D341Med (cell line): ENCODE measurements around the gene PLA1A.
"Not testable (repeated sequence)": the region's sequence is repeated elsewhere in the genome, so short reads cannot be mapped to it uniquely, and the experiment has no call there.

Source experiments
- DNase-seq: peaks from one replicate; pipeline ENCODE4 v3.0.0; 2012; ENCODE audit warnings: low spot score

The PLA1A gene

DNA sequence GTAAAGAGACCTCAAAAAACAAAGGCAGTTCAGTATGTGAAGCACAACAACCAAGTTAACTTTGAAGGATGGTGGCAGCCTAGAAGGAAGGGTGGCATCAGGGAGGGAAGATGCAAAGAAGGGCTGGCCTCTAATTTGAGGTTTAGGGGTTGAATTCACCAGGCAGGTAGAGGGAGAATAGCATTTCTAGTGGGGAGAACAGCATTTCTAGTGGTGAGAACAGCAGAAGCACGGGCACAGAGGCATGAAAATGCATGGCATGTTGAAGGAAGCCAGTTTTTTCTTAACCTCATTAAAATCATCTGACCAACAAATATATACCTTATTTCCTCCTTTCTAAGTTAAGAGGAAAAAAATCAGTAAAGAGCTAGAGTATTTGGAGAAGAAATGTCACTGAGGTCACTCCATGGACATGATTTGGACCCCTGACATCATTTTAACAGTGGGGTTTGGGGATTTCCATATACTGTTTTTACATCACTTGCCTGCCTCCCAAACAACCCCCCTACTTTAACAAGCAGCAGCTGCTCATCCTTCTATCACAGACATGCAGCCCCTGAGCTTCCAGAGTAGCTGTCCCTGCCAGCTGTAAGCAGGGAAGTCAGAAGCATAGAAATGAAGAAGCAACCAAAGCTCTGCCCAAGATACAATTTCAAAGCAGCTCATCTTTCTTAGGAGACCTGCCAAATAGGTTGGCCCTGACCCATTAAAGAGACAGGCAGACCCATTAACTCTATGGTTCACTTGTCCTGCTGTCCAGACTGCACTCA, 65.1 kb downstream of the PLA1A start:
- no peak for DNase-seq

DNA sequence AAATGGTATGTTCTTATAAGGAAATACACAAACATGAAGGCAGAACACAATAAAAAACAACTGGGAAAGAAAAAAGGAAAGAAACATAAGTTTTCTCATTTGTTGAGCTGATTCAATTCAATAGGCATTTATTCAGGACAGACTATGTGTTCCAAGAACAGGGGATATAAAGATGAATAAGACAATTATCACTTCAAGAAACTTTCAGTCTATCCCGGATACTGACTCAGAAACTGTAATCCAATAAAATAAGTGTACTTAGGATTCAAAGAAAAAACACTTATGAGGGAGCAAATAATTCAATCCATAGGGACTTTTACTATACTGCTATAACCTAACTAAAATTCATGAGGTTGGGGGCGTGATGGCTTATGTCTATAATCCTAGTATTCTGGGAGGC, 66.2 kb downstream of the PLA1A start:
- no peak for DNase-seq

DNA sequence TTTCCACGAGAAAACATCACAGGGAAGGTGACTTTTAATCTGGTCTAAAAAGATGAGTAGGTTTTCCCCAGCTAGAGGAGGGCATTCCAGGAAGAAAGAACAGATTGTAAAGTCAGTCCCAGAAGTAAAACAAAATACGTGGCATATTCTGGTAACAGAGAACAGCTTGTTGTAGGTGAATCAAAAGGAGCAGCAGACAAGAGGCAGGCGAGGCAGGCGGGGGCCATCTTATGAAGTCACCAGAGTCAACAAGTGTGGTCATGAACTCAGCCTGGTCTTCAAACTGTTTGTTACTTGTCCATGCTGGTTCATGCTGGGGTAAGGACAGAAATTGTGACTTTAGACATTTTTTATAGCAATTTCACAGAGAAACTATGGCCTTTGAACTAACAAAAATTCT, 66.7 kb downstream of the PLA1A start:
- DNase-seq = no peak

DNA sequence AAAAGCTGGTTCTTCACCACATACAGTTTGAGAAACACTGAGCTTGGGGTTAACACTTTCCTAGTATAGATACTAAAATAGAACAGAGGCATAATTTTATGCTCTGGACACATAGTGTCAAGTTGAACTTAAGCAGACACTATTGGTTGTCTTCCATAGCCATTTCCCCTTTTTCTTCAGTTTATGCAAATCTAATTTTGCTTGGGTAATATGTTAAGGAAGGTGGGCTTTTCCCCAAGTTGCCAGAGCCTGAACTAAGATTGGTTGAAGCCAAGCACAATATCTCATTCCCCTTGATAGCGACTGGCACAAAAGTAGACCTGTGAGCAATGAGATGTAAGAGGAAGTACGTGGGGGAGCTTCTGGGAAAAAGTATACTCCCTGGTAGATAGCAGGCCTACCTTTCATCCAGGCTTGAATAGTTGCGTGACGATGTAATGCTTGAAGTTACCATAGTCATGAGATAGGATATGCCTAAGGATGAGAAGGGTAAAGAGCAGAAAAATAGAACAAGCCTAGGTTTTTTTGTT, 67.2 kb downstream of the PLA1A start:
- no peak for DNase-seq

DNA sequence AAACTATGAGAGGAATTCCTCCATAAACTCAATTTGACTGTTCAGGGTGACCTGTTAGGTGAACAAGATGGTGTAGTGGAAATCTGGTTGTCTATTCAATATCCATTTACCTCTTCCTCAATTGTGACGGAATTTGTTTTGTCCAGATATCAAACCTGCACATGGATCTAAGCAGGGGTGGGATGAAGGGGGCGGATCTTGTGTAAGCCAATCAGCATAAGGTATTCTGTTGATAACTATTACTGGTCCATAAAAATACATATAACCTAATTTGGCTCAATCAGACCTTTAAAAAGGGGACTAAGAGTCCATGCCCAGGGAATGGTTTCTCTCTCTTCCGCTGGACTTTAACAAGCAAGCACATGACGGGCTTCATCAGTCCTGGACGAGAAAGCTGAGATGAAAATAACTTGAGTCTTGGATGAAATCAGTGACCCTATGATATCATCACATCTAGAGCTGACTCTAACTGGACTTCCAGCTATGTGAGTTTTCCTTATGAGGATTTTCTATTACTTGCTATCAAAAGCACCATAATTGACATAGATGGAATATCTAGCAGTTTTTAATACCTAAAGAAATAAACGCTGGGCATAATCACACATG, 68.4 kb downstream of the PLA1A start:
- DNase-seq = no peak

DNA sequence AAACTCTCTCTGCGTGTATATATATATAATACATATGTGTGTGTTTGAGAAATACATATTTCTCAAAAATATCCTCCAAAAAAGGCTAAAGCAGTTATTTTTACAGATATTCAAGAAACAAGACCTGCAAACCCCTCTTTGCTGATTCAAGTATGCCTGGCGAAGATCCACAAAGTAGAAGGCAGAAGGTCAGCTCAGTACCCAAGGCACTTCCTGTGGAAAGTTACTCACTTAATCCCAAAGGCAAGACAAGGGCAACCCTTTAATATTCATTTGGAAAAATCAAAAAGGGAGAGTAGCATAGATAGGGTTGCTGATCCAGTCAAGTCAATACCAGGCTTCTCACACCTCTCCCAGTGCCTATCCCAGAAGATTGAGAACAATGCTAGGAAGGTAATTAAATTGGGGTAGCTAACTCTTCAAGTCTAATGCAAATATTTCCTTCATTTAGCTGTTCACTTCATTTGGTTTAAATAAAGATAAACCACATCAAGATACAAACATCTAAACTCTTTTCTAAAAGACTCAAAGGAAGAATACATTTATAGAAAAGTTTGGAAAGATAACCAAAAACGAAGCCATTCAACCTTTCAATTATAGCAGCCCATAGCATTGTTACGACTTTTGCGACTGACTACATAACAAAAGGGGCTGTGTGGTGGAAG, 72.4 kb downstream of the PLA1A start:
- no peak for DNase-seq

DNA sequence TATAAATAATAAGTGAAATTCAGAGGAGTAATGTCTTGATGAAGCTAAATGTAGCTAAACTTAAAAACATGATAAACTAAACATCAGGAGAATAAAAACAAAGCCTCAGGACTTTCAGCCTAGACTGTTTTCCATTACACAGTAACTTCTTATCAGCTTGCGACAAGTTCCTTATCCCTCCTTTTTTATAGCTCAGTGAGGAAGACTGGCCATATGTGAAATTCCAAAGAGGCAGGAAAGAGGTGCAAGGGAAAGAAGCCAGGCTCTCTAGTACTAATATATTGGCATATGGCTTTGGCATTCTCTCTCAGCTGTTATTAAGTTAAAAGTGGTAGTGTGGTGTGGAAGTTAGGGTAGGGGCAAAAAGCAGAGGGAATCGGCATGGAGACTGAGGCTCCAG, 75.1 kb downstream of the PLA1A start:
- no peak for DNase-seq

DNA sequence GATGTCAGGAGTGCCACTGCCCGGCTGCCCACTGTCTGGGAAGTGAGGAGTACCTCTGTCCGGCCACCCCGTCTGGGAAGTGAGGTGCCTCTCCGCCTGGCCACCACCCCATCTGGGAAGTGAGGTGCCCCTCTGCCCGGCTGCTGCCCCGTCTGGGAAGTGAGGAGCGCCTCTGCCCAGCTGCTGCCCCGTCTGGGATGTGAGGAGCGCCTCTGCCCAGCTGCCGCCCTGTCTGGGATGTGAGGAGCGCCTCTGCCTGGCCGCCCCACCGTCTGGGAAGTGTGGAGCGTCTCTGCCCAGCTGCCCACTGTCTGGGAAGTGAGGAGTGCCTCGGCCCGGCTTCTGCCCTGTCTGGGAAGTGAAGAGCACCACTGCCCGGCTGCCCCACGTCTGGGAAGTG, 76.2 kb downstream of the PLA1A start:
- DNase-seq = no peak

DNA sequence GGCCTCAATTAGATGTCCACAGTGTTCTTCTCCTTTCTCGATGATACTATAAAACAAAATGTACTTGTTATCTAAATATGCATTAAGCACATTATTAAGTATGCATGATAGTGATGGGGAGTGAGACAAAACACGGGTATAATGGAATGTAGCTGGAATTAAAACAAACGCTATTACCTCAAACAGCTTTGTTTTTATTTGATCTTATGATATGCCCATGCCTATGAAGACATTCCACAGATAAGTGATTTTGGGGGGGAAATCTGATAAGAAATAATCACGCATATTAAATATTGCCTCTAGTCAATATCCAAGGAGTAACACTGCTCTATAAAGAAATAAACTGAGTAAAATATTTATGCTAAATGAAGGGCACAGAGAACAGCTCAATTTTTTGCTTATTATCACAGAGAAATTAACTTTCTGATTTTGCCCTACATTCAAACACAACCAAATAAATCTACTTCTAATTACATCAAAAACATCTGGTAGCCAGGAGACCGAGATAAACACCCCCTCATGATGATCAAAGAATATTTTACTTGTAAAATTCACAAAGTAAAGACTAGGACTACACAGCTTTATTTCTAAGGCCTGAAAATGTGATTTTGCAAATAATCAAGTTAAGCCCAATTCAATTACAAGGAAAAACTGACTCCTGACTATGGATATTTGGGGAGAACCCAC, 77.6 kb downstream of the PLA1A start:
- DNase-seq = no peak

DNA sequence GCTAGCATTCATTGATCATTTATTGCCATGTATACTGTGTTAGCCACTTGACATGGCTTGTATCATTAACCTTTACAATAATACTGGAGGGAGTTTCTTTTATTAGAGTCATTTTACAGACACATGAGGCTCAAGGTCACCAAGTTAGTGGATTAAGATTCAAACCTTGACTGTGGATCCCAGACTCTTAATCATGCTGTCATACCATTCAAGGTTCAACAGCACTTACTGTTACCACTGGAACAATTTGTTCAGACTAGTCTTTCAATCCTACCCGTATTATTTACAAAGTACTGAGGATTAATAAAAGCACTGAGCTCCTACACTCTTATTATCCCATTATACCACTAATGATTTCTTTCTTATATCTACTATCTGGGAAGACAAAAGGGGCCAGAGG, 78.3 kb downstream of the PLA1A start:
- DNase-seq = no peak

DNA sequence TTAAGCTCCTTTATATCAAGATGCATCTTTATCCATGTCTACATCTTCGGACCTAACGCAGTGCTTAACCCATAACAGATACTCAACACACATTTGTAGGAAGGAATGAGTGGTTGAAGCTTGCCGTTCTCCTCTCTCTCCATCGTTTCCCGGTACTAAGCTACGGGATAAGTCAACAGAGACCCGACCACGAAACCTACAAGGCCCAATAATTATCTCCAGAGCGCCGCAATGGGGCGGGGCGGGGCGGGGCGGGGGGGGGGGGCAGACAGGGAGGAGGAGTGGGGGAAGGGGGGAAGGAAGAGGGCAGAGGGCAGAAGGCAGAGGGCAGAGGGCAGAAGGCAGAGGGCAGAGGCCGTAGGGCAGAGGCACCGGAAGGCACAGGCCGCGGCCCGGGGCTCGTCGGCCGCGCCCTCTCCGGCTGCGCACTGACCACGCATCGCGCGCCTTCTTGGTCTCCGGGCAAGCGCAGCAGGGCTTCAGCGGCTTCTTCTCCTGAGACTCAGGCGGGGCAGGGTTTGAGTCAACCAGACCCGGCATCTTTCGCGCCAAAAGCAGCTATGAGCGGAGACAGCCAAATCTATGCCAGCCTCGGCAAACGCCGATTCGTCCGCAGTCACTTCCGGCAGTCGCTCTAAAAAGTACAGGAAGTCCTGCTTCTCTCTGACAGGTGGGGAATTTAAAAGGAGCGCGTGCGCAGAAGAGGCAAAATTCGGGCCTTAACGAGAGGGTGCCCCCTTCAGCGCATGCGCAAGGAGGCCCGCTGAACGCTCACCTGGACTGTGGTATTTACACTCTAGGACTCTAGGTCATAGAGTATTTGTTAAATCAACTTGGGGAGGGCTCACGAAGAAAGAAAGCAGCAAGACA, 79.3 kb downstream of the PLA1A start, which contains the start of gene COX17:
Gene COX17, minus strand, starts transcription at position 636 of the 870 bp plus-strand sequence. Its CDS starts 96 bp downstream, at position 540.
- DNase-seq = peak; percentile 94

DNA sequence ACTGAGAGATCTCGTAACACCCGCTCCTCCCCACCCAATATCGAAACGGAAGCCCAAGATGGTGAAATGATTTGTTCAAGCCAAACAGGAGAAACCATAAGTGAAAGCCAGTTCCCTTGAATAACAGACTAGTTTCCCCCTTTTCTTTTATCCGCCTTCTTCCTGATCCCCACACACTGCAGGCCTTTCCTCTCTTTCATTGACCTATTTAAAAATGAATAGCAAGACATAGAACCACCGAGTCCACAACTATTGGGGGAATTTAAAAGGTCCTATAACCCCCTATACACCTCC, 79.9 kb downstream of the PLA1A start:
- no peak for DNase-seq

DNA sequence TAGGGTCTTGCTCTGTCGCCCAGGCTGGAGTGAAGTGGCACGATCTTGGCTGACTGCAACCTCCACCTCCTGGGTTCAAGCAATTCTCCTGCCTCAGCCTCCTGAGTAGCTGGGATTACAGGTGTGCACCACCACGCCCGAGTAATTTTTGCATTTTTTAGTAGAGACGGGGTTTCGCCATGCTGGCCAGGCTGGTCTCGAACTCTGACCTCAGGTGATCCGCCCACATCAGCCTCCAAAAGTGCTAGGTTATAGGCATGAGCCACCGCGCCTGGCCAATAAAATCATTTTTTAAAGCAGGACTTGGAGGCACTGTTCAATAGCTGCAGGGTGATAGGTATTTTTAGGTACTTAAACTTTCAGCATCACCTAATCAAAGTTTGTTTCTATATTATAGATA, 80.5 kb downstream of the PLA1A start:
- DNase-seq = not testable (repeated sequence)
